NCI-H1105 (cell line): ENCODE data around the gene TWIST2.

Experiments used
- DNase-seq: peaks from one replicate; lab custom pipeline; 2025; lab: John Stamatoyannopoulos, UW

The TWIST2 gene

GRCh38 chr2:238890618-238891456, 43.0 kb downstream of the TWIST2 start:
- DNase-seq, result no peak

GRCh38 chr2:238891457-238892203, 43.7 kb downstream of the TWIST2 start:
- no peak for DNase-seq

GRCh38 chr2:238892204-238892500, 44.3 kb downstream of the TWIST2 start:
- no peak for DNase-seq

GRCh38 chr2:238892796-238893195, 44.9 kb downstream of the TWIST2 start:
- DNase-seq, result no peak

GRCh38 chr2:238893349-238894000, 45.6 kb downstream of the TWIST2 start:
- DNase-seq, result no peak

- DNase-seq, result no peak
Observed at GRCh38 chr2:238894226-238894949, 46.5 kb downstream of the TWIST2 start.

GRCh38 chr2:238894950-238895298, 47.0 kb downstream of the TWIST2 start:
- DNase-seq, result no peak

- DNase-seq, result no peak
Observed at GRCh38 chr2:238895361-238895882, 47.5 kb downstream of the TWIST2 start.

- DNase-seq, result no peak
Observed at GRCh38 chr2:238895891-238896600, 48.2 kb downstream of the TWIST2 start.

- no peak for DNase-seq
Observed at GRCh38 chr2:238896641-238897040, 48.8 kb downstream of the TWIST2 start.

- no peak for DNase-seq
Observed at GRCh38 chr2:238897122-238897880, 49.4 kb downstream of the TWIST2 start.

GRCh38 chr2:238897911-238898311, 50.0 kb downstream of the TWIST2 start:
- no peak for DNase-seq

- no peak for DNase-seq
Observed at GRCh38 chr2:238898534-238899281, 50.8 kb downstream of the TWIST2 start.

- no peak for DNase-seq
Observed at GRCh38 chr2:238899386-238899785, 51.5 kb downstream of the TWIST2 start.

- no peak for DNase-seq
Observed at GRCh38 chr2:238900511-238900910, 52.6 kb downstream of the TWIST2 start.

GRCh38 chr2:238901461-238902057, 53.7 kb downstream of the TWIST2 start:
- no peak for DNase-seq

- DNase-seq, result no peak
Observed at GRCh38 chr2:238902285-238902684, 54.4 kb downstream of the TWIST2 start.

GRCh38 chr2:238903141-238903540, 55.3 kb downstream of the TWIST2 start:
- no peak for DNase-seq

- DNase-seq, result no peak
Observed at GRCh38 chr2:238904177-238904576, 56.3 kb downstream of the TWIST2 start.

- DNase-seq, result no peak
Observed at GRCh38 chr2:238904716-238905115, 56.8 kb downstream of the TWIST2 start.
